Globus pallidus (tissue), 1 donor: ENCODE measurements around the gene MFNG.

Experiments
- DNase-seq: peaks from one replicate; pipeline ENCODE4 v3.0.0-alpha.2; 2015; ENCODE audit warnings: low spot score

The MFNG gene

GRCh38 chr22:37511395-37512104 is 25.4 kb upstream of the MFNG start:
- DNase-seq = no peak

DNA sequence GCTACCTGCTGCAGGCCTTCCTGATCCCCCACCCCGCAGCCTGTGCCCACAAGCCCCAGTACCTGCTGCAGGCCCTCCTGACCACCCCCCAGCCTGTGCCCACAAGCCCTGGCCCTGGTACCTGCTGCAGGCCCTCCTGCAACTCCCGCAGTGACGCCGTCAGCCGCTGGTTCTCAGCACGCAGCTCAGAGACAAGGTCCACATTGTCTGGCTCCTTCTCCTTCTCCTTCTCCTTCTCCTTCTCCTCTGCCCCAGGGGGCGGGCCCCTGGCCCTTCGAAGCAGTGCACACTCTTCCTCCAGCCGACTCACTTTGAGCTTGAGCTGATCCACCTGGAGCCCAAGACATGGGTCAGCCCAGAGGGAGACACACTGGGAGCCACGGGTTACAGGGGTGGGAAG is 23.9 kb upstream of the MFNG start:
- DNase-seq = no peak

- no peak for DNase-seq
Measured at GRCh38 chr22:37509059-37509860, 23.1 kb upstream of the MFNG start.

DNA sequence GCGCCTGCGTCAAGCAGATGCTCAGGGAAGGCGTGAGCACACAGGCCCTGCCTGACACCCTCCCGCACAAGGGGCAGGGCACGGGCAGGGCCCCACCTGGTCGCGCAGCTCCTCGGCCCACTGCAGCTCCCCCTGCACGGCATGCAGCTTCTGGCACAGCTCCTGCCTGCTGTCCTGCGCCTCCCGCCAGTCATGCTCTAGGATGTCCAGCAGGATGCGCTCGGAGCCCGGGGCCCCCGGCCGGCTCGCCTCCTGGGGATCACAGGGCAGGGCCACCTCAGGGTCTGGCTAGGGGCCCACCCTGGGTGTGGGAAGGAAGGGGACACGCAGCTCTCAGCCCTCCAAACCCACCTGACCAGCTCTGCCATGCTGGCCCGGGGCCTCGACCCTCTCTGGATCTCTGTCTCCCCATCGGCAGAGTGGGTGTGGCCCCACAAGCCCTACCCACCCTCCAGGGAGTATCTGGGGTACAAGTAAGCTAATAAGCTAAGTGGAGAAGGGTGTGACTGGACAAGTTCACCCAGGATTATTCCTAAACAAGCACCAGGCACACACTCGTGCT is 22.3 kb upstream of the MFNG start:
- DNase-seq = no peak

DNA sequence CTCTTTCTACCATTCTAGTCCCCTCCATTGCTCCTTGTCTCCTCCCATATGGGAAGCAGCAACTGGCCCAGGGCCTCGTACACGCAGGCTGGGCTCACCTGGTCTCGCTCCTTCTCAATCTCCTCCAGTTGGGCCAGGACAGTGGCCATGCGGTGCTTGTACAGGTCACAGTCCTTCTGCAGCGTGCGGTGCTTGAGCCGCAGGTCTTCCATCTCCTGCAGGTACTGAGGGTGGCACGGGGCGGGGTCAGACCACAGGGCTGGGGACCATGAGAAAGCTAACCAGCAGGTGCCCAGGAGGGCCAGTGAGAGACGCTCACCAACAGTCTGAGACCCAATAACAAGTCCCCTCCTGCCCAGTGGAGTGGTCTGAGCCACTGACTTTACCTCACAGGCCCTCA is 21.5 kb upstream of the MFNG start:
- no peak for DNase-seq

GRCh38 chr22:37505989-37506388 is 19.8 kb upstream of the MFNG start:
- no peak for DNase-seq

DNA sequence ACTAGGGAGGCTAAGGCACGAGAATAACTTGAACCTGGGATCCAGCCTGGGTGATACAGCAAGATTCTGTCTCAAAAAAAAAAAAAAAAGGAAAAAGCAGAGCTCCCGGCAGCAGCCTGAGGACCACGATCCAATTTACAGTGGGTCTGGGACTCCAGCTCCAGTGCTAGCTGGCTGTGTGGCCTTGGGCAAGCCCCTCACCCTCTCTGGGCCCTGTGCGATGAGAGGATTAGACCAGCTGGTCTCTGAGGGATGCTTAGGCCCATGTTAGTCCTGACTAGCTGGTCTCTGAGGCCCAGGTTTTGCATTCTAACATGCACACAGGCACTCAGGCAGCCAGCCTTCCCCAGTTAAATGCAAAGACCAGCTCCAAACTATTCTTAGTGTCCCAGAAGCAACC is 19.4 kb upstream of the MFNG start:
- DNase-seq = no peak

GRCh38 chr22:37504964-37505363 is 18.8 kb upstream of the MFNG start:
- DNase-seq = no peak

GRCh38 chr22:37503850-37504249 is 17.7 kb upstream of the MFNG start:
- DNase-seq = no peak

GRCh38 chr22:37503183-37503683 is 17.0 kb upstream of the MFNG start:
- no peak for DNase-seq

- DNase-seq = no peak
Measured at GRCh38 chr22:37502342-37503182, 16.4 kb upstream of the MFNG start.

- DNase-seq = no peak
Measured at GRCh38 chr22:37501610-37502341, 15.6 kb upstream of the MFNG start.

DNA sequence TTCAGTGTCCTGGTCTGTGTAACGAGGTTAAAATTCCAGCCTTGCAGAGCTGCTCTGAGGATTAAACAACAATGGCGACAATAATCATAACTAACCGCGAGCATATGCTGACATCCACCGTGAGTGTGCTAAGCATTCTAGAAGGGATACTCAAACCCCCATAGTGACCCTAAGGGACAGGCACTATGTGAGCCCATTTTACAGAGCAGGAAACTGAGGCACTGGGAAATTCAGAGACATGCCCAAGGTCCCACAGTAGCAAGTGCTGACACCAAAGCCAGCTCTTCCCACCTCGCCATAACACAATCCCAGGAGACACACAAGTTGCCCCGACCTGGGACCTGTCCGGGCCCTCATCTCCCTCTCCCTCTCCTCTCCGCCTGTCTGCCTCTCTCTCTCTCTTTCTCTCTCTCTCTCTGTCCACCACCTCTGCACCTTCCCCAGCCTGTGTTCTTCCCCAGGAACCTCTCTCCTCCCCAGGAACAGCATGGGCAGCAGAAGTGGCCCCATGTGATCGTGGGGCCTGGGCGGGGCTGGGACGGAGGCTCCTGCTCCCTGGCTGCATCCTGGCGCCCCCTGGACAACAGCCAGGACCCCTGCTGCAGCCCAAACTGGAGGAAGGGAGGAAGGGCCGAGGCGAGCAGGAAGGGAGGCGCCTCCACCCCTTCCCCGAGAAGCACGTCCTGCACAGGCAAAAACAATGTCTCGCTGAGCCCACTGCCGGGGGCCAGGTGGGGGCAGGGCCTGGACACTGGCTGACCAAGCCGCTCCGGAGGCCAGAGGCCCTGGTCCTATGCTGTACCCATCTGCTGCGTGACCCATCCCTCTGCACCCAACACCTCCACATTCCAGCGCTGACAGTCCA is 14.8 kb upstream of the MFNG start:
- DNase-seq = no peak

DNA sequence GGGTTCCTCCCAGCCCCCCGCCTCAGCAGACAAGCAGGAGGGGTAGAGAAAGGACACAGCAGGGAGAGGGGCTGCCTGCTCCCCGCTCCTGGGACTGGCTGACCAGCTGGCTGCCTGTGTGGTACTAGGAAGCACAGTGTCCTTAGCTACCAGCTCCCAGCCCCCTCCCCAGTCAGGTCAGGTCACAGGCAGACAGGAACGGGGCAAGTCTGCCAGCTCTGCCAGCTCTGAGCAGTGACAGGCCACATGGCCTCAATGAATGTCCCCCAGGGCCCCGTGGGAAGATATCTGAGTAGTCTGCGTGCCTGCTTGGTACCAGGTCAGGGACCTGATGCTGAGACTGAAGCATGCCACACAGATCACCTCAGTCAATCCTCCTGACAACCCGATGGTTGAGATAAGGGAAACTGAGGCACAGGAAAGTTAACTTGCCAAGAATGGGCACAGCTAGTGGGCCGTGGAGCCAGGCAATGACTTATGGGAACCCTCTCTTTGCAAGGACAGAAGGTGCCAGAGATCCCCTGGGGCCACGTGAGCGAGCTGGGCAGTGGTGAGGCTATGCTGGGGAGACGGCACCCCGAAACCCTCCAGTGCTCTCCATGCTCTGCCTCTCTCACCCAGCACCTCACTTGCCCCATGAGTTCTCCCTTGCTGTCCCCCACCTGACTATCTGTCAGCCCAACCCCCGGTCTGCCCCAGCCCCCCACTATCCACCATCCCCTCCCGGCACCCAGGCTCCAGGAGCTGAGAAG is 13.8 kb upstream of the MFNG start:
- DNase-seq = no peak

DNA sequence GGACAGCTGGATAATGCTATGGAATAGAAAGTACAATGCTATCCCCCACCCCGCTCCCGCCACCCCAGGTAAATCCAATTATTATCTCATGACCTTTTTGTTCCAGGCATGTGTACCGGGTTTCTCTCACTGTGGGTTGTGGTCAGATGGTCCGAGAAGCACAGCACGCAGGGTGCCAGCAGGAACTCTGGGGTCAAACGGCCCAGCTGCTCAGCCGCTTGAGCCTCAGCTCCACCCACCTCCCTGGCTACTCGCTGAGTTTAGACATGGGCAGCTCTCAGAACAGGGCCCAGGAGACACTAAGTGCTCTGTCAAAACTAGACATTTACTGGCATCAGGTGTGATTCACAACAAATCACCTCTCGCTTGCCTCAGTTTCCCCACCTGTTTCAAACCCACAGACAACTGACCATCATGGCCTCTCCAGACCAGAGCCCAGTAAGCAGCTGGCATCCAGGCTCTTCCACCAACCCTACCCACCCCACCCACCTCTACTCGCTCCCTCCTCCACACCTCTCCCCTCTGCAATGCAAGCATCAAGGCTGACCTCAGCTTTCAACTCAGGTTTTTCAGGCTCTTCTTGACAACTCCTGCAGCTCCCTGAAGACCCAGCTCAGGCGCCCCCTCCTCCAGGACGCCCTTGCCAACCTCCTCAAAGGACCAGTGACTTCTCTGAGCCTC is 13.0 kb upstream of the MFNG start:
- no peak for DNase-seq

GRCh38 chr22:37498289-37498909 is 12.2 kb upstream of the MFNG start:
- DNase-seq = no peak

GRCh38 chr22:37497062-37497599 is 10.9 kb upstream of the MFNG start:
- DNase-seq = no peak

GRCh38 chr22:37496651-37497050 is 10.5 kb upstream of the MFNG start:
- DNase-seq = no peak
